ENCODE results near the gene GABRB2. TPM values are rescaled to one million over a fixed set of nuclear protein-coding genes. Genes with fewer than 3 reads are reported as not detected.

GABRB2 gene
- polyA plus RNA-seq, 1 donor: 2.5 TPM

- no peak for DNase-seq
Observed at GRCh38 chr5:161471211-161471950, 75.1 kb downstream of the GABRB2 start.

GRCh38 chr5:161467703-161468102, 78.8 kb downstream of the GABRB2 start:
- no peak for DNase-seq

GRCh38 chr5:161460741-161461140, 85.8 kb downstream of the GABRB2 start:
- DNase-seq: no peak

GRCh38 chr5:161446655-161447054, 99.9 kb downstream of the GABRB2 start:
- DNase-seq: no peak

- DNase-seq: no peak
Observed at GRCh38 chr5:161442471-161442870, 104.1 kb downstream of the GABRB2 start.

GRCh38 chr5:161432798-161433197, 113.7 kb downstream of the GABRB2 start:
- DNase-seq: no peak

GRCh38 chr5:161431963-161432362, 114.6 kb downstream of the GABRB2 start:
- no peak for DNase-seq

- no peak for DNase-seq
Observed at GRCh38 chr5:161421067-161421466, 125.5 kb downstream of the GABRB2 start.

GRCh38 chr5:161420521-161420920, 126.0 kb downstream of the GABRB2 start:
- no peak for DNase-seq

GRCh38 chr5:161414896-161415295, 131.6 kb downstream of the GABRB2 start:
- no peak for DNase-seq

- DNase-seq: no peak
Observed at GRCh38 chr5:161414037-161414436, 132.5 kb downstream of the GABRB2 start.

GRCh38 chr5:161412792-161413191, 133.7 kb downstream of the GABRB2 start:
- DNase-seq: no peak

GRCh38 chr5:161411156-161411555, 135.4 kb downstream of the GABRB2 start:
- no peak for DNase-seq

- no peak for DNase-seq
Observed at GRCh38 chr5:161410640-161411039, 135.9 kb downstream of the GABRB2 start.

- DNase-seq: no peak
Observed at GRCh38 chr5:161409471-161409870, 137.1 kb downstream of the GABRB2 start.

- DNase-seq: no peak
Observed at GRCh38 chr5:161406880-161407279, 139.6 kb downstream of the GABRB2 start.

GRCh38 chr5:161403996-161404395, 142.5 kb downstream of the GABRB2 start:
- no peak for DNase-seq

GRCh38 chr5:161403121-161403520, 143.4 kb downstream of the GABRB2 start:
- DNase-seq: no peak

GRCh38 chr5:161400583-161400982, 145.9 kb downstream of the GABRB2 start:
- peak; percentile 17 for DNase-seq

- no peak for DNase-seq
Observed at GRCh38 chr5:161399996-161400562, 146.4 kb downstream of the GABRB2 start.

GRCh38 chr5:161397448-161397847, 149.1 kb downstream of the GABRB2 start:
- DNase-seq: no peak

- no peak for DNase-seq
Observed at GRCh38 chr5:161396171-161396570, 150.4 kb downstream of the GABRB2 start.

- no peak for DNase-seq
Observed at GRCh38 chr5:161391724-161392123, 154.8 kb downstream of the GABRB2 start.

GRCh38 chr5:161391016-161391415, 155.5 kb downstream of the GABRB2 start:
- DNase-seq: no peak
